Stimulated activated CD4-positive, alpha-beta T cell treated with anti-CD3 and anti-CD28 coated beads, Interleukin-4, amount 100 ng/mL, for 1 hour (primary cell): ENCODE data around the gene TMEM132C.
"Not testable (repeated sequence)": the region's sequence is repeated elsewhere in the genome, so short reads cannot be mapped to it uniquely, and the experiment has no call there.

Source experiments
- DNase-seq: peaks from one replicate; pipeline ENCODE4 v3.0.0-alpha.2; 2020

The TMEM132C gene

DNA sequence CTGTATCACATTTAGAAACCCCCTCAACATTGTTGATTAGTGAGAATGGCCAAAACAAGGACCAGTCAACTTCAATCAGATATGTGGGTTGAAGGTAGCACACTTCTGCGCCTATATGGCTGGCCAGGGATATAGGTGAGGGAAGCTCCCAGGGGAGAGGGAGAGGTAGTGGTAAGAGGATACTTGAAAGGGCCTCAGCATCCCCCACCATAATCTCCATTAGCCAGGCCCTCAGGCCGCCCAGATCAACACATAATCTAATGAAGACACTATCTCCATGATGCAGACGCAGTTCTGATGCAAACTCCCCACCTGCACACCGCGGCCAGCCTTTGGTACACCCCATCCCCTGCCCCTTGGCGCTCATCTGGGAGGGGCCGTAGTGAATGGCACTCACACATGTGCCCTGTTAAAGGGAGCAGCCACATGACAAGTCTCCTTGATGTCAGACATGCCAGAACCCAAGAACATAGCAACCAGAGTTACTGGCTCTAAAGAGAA lies 158.0 kb downstream of the TMEM132C start:
- DNase-seq: no peak

DNA sequence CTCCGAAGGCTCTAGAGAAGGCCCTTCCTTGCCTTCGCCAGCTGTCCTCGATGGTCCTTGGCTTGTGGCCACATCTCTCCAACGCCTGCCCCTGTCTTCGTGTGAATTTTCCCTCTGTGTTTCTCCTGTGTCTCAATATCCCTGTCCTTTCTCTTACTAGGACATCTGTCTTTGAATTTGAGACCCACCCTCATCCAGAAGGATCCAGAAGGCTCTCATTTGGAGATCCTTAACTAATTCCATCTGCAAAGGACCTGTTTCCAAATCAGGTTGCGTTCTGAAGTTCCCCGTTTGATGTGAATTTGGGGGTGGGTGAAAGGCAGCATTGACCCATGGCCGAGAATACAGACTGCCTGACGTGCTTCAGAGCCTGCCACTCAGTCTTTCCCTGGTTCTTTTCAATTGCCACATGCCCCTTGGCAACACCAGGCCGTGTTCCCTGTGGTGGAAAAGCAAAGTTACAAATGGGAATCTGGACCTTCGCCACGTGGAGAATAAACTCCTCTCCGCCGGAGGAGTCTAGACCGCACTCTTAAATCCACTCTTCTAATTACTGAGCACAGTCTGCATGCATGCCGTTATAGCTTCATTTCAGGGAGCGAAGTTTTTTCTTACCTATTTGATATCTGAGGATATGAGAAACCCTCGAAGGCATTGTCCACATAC lies 158.8 kb downstream of the TMEM132C start:
- no peak for DNase-seq

DNA sequence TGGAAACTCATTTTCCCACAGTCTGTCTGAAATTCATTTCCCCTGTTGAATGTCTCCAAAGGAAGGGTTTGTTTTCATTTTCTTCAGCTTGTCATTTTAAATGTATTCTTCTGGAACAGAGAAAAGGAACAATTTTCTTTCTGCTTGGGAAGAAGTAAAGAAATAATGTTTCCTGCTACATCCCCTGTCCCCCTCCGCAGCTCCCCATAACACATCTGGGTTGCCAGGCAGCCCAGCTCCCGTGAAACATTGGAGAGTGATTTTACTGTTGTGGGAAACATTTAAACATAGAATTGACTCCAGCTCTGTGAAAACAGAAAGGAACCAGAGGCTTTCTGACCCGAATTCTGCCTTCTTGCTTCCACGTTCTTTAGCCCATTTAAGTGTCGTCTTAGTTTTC lies 159.5 kb downstream of the TMEM132C start:
- no peak for DNase-seq

DNA sequence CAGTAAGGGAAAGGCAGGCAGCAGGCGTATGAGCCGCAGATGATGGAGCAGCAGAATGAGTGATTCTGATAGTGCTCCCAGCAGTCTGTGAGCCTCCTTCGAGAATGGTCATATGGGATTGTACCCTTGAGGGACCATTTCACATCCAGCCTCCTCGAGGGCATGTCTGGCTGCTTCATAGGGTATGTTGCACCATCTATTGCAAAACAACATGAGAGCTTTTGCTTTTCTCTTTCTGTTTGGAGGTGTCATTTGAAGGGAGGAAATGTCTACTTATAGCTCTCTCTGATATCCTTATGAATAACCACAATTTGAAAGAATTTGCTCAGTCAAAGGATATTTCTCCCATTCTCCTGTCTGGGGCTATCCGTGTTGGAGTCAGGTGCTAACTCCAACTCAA lies 172.8 kb downstream of the TMEM132C start:
- DNase-seq: no peak

DNA sequence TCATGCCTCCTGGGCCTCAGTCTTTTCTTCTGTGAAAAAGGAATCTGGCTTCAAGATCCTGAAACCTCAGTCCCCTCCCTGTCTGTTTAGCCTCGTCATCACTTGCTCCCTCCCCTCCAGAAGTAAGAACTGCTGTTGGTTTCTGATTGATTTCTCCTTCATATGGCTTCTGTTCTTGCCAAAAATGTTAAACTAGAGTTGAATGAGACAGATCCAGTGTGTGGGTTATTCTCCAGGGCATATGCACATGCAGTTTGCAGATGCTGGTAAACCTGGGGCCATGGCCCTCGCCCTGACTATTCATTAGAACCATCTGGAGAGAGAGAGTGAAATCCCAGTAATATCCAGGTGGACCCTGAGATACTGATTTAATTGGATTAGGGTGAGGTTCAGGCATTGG lies 175.1 kb downstream of the TMEM132C start:
- DNase-seq: no peak

DNA sequence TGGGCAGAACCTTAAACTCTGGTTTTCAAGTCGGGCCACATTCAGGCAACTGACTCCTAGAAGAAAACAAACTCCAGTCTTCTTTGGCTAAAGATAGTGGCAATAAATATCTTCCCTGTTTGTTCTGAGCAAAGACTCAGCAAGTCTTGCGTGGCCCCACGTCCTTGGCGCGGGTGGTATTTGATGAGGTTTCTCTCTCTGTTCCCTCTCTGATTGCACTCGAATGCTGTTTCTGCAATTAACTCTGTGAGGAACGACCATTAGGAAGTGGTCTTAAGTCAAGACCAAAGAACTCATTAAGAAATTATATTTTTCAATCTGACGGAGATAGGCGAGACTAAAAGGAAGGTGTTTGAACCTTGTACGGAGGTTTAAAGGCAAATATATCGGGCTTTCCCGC lies 177.6 kb downstream of the TMEM132C start:
- no peak for DNase-seq

DNA sequence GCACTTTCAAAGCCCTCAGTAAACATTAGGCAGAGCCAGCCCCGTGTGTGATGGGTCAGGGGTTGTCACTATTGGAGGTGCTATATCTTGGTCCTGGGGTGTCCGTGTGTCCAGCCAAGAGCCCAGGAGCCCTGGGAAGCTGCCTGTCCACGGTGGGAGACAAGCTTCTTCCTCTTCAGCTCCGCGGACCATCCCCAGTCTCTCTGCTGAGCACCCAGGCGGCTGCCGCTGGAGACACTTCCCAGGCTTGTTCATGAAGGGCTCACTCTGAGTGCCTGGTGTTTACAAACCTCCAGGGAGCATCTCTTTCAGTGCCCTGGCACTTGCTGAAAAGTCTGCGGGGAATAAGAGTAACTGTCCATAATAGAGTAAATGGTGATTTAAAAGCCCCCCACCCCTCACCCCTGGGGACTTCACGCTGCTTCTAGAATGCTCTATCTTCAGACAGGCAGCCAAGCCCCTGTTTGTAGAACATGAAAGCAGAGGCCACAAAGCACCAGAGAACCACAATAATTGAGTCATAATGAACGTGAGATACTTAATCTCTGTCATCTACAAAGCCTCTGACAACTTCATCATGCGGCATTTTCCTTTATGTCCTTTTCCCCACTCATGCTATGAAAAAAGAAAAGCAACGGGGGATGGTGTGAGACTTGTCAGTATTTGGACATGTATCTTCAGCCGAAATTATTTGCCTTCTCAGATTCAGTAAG lies 178.6 kb downstream of the TMEM132C start:
- no peak for DNase-seq

DNA sequence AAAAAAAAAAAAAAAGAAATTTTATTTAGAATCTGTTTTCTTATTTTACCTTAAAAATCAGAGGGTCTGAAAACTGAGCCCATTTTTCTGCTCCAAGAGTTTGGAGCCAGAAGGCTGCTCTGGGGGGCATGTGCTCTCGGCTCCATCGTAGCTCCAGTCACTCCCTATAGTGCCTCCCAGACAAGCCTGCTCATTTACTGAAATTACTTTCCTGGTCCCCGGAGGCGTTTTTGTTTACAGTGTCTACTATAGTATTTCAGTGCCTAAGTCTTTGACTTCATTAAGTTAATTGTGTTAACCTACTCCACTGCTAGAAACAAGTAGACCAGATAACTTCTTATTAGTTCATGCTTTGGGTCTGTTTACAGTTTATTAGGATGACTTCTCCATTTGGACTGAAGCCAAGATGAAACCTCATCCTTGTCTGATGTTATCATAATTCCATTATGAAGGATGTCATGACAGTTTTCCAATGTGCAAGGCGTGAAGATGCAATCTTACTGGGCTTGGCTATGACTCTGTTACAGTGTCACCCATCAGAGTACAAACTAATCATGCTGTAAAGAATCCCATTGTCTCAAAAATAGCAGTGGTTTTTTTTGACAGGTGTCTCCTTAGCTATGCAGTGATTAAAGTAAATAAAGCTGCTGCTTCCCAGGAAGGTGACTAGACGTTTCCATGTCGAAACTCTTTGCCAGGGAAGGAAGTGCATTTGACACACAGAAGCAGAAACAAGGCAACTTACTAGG lies 182.3 kb downstream of the TMEM132C start:
- no peak for DNase-seq

DNA sequence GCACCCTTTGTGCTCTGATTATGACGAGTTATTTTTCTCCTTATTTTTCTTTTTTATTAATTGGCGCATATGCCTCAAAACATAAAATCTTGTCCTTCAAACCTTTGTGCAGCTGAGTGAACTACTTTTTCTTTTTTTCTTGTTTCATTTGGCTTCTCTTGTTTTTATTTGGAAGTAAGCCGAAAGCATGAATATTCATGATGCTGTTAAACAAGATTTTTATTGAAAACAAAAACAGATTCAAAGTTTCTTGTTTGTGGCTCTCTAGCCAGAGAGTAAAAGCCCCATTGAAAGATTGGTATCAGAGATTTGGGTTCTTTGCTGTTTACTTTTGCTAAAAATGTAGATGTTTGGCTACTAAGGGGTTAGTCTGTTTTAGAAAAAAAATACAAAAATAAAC lies 183.8 kb downstream of the TMEM132C start:
- DNase-seq: no peak

DNA sequence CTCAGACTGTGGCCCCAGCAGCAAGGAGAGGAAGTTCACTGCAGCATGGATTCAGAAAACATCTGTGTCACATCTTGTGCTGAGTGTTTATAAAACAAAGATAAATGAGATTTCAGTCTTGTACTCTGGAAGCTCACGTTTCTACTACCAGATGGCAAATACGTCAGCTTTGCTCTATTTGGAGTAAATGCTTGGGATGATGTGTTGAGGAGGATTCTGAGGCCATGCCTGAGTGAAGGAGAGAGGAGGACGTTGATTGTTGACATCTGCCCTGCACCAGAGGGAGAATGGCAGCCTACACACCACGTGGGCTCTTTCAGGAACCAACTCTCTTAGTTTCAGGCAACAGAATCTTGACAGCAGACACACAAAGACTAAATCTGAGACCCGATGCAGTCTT lies 188.9 kb downstream of the TMEM132C start:
- DNase-seq: no peak

DNA sequence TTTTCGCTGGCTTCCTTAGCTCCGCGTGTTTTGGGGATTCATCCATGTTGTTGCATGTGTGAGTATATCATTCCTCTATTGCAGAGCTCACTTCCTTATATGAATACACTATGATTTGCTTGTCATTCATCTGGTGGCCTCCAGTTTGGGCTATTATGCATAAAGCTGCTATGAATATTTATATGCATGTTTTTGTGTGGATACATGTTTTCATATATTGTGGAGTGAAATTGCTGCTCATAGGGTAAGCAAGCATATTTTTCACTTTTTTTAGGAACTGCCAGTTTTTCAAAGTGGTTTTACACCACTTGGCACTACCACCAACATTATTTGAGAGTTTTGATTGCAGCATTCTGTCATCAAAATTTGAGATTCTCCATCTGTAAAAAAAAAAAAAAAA lies 190.0 kb downstream of the TMEM132C start:
- no peak for DNase-seq

DNA sequence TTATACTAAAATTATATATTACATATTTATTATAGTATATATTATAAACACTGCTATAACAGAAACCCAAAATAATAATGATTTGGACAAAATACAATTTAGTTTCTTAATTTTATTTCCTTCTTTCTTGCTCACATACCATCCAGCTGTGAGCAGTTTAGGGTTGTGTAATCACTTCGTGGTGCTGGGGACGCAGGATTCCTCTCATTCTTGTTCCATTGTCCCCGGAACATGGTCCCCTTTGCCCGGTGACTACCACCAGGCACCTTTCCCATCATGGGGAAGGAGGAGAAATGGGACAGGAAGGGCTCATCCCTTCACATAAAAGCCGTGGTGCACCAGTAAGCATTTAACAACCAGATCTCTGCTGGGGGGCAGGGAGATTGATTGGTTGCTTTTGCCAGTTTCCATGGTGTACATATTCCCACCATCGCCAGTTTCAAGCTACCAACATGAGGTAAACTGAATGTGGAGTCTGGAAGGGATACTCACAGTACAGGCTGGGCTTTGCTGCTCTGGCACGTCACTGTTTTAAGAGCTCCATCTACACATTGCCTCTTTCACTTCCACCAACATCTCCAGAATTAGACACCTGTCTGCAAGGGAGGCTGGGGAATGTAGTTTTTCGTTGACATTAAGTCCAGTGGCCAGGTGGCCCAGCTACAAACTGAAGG lies 191.5 kb downstream of the TMEM132C start:
- no peak for DNase-seq

DNA sequence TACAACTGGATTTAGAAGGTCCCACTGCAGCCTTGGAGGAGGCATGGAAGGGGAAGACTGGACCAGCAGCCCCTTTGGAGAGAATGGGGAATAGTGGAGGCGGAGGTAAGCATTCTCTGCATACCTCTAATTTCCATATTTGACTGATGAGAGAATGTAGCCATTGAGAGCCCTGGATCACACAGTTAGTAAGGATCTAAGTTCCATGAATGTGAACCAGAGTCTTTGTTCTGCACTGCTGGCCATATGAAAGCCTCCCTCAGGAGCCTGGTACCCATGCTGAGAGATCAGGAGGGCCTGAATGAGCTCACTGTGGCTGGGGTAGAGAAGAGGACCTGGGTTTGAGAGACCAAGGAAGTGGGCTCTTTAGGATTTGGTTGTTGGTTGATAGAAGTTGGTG lies 192.1 kb downstream of the TMEM132C start:
- DNase-seq: no peak

DNA sequence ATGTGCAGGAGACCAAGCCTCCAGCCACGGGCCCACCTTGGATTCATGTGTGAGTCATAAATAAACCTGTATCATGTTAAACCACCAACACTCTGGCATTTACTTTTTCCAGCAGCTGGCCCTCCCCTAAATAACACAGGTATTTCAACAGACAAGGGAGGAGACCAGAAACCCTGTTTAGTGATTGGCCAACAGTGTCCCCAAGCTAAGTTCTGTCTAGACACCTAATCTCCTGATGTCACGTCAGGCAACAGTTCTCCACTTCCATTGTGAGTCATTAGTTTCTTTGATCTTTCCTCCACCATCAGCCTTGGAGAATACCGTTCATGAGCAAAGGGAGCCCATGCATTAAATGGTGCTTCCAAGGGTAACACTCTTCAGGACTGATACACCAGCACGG lies 196.9 kb downstream of the TMEM132C start:
- DNase-seq: no peak

DNA sequence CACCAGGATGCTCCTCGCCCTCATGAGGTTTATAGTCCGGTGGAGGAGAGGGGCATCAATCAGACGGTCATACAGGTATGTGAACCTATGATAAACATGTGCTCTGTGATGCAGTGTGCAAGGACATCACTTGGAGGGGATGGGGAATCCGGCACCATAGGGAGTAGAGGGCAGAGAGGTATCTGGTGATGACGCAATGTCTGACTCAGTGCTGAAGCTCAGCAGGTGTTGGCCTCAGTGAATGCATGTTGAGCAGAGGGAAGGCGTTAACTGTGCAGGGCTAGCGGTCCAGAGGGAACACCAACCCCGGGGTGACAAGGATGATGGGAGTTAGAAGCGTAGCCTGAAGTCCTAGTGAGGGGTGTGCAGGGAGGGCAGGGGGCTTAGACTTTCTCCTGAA lies 200.9 kb downstream of the TMEM132C start:
- no peak for DNase-seq

DNA sequence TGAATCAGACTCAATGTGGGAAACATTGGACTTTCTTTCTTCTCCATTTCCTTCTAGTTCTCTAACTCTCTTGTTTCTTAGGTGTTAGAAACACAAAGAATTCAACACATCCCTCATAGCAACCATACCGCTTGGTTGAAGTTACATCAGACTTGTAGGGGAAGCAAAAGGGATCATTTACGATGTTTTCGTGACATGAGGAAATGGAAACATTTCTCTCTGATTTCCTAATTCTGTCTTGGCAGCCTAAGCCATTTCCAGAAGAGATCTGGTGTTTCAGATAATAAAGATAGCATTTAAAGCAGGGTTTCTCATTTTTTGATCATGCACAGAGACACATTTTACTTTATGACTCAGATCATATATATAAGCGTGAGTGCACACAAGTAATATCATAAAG lies 202.0 kb downstream of the TMEM132C start:
- no peak for DNase-seq

DNA sequence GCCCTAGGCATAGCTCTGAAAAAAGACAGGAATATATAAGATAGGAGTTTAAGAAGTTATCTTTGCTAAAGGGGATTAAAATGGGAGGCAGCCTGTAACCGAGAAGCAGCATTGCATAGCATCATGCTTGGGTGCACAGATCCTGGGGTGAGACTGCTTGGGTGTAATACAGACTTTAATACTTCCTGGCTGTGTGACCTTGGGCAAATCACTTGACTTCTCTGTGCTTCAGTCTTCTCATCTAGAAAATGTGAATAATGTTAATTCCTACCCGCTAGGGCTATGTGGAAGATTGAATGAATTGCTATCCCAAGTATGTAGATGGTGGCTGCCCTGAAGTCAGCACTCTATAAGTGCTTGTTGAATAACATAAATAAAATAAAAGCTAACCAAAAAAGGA lies 204.5 kb downstream of the TMEM132C start:
- DNase-seq: no peak

DNA sequence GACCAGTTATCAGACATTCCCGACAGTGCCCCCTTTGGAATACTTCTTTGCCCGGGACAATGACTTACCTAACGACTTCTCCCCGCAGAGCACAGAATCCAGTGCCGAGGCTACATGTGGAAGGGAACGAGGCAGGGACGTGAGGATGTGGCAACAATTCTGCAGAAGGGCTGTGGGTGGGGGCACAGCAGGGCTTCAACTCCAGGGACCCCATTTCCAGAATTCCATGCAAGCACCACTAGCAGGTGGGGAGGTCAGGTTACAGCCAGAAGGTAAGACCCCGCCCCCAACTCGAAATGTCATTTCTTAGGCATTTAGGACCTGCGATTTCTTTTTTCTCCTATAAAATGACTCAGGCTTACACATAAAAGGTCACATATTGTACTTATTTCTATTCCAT lies 207.9 kb downstream of the TMEM132C start:
- DNase-seq: no peak

DNA sequence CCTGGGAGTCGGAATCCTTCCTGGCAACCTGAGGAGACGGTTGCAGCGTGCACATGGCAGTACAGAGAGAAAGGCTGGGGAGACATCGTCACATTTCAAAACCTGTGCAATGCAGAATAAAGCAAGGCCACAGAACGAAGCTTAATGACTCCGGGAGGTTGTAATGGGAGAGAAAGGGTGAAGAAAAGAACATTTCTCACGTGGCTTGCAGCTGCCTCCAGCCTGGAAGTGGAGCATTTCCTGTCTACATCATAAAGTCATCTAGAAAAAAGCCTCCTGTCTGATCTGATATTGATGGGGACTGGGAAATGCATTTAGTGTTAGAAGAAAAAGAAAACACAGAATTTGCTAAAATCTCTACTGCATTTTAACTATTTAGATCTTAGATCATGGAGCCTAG lies 209.3 kb downstream of the TMEM132C start:
- no peak for DNase-seq

DNA sequence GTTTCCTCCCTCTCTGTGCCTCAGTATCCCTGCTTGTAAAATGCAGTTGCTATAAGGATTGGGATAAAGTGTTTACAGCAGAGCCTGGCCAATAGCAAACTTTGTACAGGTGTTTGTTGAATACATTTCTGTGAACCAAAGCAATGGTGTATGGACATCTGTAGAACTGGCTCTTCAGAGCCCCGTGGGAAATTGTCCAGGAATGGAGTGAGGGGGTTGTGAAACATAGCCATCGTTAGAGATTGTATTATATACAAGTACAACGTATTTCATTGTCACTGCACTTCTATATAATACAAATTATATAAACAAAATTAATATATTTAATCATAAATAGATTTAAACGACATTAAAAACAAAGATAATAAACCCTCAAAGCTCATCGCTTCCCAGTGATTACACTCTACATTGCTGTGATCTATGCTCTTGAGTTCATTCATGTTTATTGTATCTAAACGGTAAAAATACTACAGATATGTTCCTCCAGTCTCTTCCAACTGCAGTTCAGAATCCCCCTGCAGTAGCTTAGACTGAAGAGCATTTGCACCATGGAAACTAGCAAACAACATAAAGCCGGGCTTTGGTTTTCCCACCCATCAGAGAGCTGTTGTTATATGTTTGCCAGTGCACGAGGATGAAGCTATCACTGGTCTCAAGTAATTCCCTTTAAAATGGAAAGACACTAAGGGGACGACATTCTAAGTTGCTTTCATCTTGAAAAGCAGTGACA lies 216.7 kb downstream of the TMEM132C start:
- no peak for DNase-seq

DNA sequence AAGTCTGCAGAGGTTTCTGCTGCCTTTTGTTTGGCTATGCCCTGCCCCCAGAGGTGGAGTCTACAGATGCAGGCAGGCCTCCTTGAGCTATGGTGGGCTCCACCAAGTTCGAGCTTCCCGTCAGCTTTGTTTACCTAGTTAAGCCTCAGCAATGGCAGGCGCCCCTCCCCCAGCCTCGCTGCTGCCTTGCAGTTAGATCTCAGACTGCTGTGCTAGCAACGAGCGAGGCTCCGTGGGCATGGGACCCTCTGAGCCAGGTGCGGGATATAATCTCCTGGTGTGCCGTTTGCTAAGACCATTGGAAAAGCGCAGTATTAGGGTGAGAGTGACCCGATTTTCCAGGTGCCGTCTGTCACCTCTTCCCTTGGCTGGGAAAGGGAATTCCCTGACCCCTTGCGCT lies 230.4 kb downstream of the TMEM132C start:
- DNase-seq: not testable (repeated sequence)

DNA sequence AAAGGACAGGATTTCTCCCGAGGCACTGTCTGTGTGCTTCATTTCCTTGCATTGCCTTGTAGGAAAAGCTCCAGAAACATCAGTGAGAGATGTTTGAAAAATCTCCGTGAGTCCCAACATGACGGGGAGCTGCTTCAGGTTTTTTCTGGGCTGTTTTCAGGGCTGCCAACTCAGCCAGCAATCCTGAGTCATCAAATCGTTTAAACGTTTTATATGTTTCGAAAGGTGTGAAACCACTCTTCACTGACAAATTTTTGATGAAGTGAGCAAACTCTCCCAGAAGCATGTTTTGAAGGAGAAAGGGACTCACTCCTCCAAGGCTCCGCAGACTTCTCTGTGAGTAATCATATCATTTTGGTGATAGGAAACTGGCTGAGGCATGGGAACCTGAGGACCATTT lies 240.5 kb downstream of the TMEM132C start:
- no peak for DNase-seq

DNA sequence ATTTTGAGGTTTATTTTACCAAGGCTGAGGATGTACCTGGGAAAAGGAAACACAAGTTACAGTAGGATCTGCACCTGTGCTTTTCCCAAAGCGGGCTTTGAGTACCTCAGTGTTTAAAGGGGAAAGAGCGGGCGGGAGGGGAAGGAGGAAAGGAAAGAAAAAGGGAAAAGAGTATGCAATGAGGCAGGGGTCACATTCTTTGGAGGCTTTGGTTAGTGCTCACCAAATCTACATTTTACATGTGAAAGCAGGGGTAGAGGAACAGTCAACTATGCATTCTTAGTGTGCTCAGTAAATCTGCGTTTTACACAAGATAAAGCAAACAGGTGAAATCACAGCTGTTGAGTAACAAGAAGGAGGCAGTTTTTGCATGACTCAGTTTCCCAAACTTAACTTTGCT lies 242.2 kb downstream of the TMEM132C start:
- no peak for DNase-seq
